ENCODE measurements around the gene WWOX. TPM values are rescaled to one million over a fixed set of nuclear protein-coding genes. Genes with fewer than 3 reads are reported as not detected.

The WWOX gene
- total and polyA plus RNA-seq, 2 of the 13 experiments (the other 11 are each of a cell fraction or from before 2014, with no cell fraction given) = 9.1 to 37.4 TPM

DNA sequence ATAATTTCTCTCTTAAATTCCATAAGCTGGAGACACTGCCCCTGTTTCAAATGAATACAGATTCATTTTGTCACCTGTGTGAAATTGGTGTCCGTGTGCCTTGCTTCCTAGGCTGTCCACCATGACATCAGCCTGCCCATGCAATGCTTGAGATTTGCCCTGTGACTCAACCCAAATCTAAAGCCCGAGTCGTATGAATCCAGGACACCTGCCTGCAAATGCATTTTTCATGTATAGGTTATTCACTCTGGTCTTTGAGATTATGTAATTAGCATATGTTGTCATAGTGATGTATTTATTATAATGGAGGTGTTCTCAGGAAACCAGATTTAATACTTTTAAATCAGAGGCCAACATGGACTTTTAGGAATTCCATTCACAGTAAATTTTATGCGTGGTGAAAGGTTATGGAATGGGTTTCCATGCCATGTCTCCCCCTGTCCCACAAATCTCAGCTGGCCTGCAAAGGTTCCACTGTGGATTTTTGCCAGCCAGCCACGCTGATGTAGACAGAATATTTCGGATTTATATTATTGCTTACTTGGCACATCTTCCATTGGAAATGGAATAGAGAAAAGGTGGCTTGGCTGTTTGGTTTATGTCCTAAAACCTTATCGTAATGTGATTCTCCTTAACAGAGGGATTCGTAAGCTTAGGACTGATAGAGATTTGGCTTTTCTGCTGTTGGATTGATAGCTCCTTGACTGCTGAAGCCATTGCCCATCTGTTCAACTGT lies 551.1 kb downstream of the WWOX start (continued):
- TF ChIP-seq, protein P1, sequence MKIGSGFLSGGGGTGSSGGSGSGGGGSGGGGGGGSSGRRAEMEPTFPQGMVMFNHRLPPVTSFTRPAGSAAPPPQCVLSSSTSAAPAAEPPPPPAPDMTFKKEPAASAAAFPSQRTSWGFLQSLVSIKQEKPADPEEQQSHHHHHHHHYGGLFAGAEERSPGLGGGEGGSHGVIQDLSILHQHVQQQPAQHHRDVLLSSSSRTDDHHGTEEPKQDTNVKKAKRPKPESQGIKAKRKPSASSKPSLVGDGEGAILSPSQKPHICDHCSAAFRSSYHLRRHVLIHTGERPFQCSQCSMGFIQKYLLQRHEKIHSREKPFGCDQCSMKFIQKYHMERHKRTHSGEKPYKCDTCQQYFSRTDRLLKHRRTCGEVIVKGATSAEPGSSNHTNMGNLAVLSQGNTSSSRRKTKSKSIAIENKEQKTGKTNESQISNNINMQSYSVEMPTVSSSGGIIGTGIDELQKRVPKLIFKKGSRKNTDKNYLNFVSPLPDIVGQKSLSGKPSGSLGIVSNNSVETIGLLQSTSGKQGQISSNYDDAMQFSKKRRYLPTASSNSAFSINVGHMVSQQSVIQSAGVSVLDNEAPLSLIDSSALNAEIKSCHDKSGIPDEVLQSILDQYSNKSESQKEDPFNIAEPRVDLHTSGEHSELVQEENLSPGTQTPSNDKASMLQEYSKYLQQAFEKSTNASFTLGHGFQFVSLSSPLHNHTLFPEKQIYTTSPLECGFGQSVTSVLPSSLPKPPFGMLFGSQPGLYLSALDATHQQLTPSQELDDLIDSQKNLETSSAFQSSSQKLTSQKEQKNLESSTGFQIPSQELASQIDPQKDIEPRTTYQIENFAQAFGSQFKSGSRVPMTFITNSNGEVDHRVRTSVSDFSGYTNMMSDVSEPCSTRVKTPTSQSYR (CRISPR knock-in tag; IDR thresholded peaks at IDR 0.05; ENCODE audit: borderline replicate concordance) = no peak
- TF ChIP-seq, protein P2, sequence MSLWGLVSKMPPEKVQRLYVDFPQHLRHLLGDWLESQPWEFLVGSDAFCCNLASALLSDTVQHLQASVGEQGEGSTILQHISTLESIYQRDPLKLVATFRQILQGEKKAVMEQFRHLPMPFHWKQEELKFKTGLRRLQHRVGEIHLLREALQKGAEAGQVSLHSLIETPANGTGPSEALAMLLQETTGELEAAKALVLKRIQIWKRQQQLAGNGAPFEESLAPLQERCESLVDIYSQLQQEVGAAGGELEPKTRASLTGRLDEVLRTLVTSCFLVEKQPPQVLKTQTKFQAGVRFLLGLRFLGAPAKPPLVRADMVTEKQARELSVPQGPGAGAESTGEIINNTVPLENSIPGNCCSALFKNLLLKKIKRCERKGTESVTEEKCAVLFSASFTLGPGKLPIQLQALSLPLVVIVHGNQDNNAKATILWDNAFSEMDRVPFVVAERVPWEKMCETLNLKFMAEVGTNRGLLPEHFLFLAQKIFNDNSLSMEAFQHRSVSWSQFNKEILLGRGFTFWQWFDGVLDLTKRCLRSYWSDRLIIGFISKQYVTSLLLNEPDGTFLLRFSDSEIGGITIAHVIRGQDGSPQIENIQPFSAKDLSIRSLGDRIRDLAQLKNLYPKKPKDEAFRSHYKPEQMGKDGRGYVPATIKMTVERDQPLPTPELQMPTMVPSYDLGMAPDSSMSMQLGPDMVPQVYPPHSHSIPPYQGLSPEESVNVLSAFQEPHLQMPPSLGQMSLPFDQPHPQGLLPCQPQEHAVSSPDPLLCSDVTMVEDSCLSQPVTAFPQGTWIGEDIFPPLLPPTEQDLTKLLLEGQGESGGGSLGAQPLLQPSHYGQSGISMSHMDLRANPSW (CRISPR knock-in tag; IDR thresholded peaks at IDR 0.05; ENCODE audit: borderline replicate concordance) = no peak
- peak; percentile 82 for TF ChIP-seq MAFF (IDR thresholded peaks at IDR 0.05; ENCODE audit: low read depth, low read length)
- TF ChIP-seq, protein P3, sequence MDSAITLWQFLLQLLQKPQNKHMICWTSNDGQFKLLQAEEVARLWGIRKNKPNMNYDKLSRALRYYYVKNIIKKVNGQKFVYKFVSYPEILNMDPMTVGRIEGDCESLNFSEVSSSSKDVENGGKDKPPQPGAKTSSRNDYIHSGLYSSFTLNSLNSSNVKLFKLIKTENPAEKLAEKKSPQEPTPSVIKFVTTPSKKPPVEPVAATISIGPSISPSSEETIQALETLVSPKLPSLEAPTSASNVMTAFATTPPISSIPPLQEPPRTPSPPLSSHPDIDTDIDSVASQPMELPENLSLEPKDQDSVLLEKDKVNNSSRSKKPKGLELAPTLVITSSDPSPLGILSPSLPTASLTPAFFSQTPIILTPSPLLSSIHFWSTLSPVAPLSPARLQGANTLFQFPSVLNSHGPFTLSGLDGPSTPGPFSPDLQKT (CRISPR knock-in tag; IDR thresholded peaks at IDR 0.05; ENCODE audit: borderline replicate concordance) = no peak
- TF ChIP-seq, protein P4, sequence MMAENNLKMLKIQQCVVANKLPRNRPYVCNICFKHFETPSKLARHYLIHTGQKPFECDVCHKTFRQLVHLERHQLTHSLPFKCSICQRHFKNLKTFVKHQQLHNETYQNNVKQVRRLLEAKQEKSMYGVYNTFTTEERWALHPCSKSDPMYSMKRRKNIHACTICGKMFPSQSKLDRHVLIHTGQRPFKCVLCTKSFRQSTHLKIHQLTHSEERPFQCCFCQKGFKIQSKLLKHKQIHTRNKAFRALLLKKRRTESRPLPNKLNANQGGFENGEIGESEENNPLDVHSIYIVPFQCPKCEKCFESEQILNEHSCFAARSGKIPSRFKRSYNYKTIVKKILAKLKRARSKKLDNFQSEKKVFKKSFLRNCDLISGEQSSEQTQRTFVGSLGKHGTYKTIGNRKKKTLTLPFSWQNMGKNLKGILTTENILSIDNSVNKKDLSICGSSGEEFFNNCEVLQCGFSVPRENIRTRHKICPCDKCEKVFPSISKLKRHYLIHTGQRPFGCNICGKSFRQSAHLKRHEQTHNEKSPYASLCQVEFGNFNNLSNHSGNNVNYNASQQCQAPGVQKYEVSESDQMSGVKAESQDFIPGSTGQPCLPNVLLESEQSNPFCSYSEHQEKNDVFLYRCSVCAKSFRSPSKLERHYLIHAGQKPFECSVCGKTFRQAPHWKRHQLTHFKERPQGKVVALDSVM (CRISPR knock-in tag; IDR thresholded peaks at IDR 0.05) = no peak
- TF ChIP-seq, protein P5, sequence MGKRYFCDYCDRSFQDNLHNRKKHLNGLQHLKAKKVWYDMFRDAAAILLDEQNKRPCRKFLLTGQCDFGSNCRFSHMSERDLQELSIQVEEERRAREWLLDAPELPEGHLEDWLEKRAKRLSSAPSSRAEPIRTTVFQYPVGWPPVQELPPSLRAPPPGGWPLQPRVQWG (CRISPR knock-in tag; IDR thresholded peaks at IDR 0.05; ENCODE audit: borderline replicate concordance, low read depth) = no peak
- no peak for TF ChIP-seq TSC22D2 (CRISPR knock-in tag; IDR thresholded peaks at IDR 0.05; ENCODE audit: borderline replicate concordance)
- no peak for TF ChIP-seq ARNT (IDR thresholded peaks at IDR 0.05)
- TF ChIP-seq FOXO1 (CRISPR knock-in tag; IDR thresholded peaks at IDR 0.05) = no peak
- TF ChIP-seq, protein P6, sequence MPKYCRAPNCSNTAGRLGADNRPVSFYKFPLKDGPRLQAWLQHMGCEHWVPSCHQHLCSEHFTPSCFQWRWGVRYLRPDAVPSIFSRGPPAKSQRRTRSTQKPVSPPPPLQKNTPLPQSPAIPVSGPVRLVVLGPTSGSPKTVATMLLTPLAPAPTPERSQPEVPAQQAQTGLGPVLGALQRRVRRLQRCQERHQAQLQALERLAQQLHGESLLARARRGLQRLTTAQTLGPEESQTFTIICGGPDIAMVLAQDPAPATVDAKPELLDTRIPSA (CRISPR knock-in tag; IDR thresholded peaks at IDR 0.05; ENCODE audit: borderline replicate concordance) = no peak
- TF ChIP-seq, protein P7, sequence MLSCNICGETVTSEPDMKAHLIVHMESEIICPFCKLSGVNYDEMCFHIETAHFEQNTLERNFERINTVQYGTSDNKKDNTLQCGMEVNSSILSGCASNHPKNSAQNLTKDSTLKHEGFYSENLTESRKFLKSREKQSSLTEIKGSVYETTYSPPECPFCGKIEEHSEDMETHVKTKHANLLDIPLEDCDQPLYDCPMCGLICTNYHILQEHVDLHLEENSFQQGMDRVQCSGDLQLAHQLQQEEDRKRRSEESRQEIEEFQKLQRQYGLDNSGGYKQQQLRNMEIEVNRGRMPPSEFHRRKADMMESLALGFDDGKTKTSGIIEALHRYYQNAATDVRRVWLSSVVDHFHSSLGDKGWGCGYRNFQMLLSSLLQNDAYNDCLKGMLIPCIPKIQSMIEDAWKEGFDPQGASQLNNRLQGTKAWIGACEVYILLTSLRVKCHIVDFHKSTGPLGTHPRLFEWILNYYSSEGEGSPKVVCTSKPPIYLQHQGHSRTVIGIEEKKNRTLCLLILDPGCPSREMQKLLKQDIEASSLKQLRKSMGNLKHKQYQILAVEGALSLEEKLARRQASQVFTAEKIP (CRISPR knock-in tag; IDR thresholded peaks at IDR 0.05; ENCODE audit: borderline replicate concordance) = no peak
